ENCODE data around the gene EIF2AK3.
"Not testable (repeated sequence)": the region's sequence is repeated elsewhere in the genome, so short reads cannot be mapped to it uniquely, and the experiment has no call there.

EIF2AK3 gene

DNA sequence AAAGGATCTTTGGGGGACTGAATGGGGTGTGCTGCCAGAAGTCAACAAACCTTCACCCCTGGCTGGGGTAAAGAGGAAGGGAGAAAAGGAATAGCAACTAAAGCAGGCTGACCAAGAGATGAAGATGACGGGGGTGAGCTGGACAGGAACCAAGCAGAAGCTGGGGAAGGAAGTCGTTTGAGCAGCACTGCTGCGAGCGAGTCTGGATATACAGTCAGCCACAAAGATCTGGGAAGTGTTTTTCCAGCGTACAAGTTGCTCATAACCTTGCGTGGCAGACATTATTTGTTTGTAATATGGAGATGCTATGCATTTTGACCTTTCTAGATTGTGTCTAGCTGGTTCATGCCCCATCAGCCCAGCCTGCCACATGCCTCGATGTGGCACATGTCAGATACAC lies 71.2 kb downstream of the EIF2AK3 start:
- Histone ChIP-seq H3K4me3 (ENCODE audit: low read depth in 1 of 2, low read length in 2 of 2) (no peak overlapping the region), H3K9ac (ENCODE audit: low read depth, low read length) (no peak overlapping the region), H3K4me2 (ENCODE audit: insufficient read depth, low read length) (no peak overlapping the region), H3K27ac (ENCODE audit: low read length) (no peak overlapping the region), H3K27me3 (ENCODE audit: insufficient read depth, low read length, poor library complexity) (no peaks in the 10 kb centered on the region), H3K79me2 (ENCODE audit: insufficient read depth, low read length) (no peaks in the 10 kb centered on the region), H4K20me1 (ENCODE audit: insufficient read depth, low read length) (no peaks in the 10 kb centered on the region), H3K36me3 (ENCODE audit: insufficient read depth, low read length) (peaks cover 37% of the 10 kb centered on the region), H3K9me3 (ENCODE audit: insufficient read depth, low read length, severe bottlenecking) (no peaks in the 10 kb centered on the region), H2AFZ (ENCODE audit: low read depth, low read length) (no peak overlapping the region), H3K4me1 (ENCODE audit: insufficient read depth, low read length) (no peaks in the 10 kb centered on the region)
- no peak for ATAC-seq (ENCODE audit: insufficient read depth, low read depth)
- TF ChIP-seq, protein P1, sequence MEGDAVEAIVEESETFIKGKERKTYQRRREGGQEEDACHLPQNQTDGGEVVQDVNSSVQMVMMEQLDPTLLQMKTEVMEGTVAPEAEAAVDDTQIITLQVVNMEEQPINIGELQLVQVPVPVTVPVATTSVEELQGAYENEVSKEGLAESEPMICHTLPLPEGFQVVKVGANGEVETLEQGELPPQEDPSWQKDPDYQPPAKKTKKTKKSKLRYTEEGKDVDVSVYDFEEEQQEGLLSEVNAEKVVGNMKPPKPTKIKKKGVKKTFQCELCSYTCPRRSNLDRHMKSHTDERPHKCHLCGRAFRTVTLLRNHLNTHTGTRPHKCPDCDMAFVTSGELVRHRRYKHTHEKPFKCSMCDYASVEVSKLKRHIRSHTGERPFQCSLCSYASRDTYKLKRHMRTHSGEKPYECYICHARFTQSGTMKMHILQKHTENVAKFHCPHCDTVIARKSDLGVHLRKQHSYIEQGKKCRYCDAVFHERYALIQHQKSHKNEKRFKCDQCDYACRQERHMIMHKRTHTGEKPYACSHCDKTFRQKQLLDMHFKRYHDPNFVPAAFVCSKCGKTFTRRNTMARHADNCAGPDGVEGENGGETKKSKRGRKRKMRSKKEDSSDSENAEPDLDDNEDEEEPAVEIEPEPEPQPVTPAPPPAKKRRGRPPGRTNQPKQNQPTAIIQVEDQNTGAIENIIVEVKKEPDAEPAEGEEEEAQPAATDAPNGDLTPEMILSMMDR (IDR thresholded peaks at IDR 0.05; ENCODE audit: borderline replicate concordance, extremely low read depth, low read length, poor library complexity, severe bottlenecking) = no peak
- no peak for TF ChIP-seq EZH2 (IDR thresholded peaks at IDR 0.05; ENCODE audit: borderline replicate concordance, low read depth, low read length, severe bottlenecking)
- no peak for DNase-seq

DNA sequence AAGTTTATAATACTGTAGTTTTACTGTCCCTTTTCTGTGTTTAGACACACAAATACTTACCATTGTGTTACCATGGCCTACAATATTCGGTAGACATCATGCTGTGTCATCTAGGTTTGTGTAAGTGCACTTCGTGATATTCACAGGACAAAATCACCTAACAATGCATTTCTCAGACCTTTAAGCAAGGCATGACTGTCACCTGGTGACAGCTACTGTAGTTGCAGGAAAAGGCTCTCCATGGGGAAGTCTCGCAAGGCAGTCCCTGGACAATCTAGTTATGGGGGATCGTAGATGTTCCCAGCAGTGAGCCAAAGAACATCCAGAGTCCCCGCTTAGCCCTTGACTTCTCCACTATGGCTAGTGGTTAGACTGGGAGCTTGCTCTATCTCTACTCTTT lies 73.1 kb downstream of the EIF2AK3 start:
- Histone ChIP-seq H3K4me1 (ENCODE audit: insufficient read depth, low read length) (no peaks in the 10 kb centered on the region), H3K4me2 (ENCODE audit: insufficient read depth, low read length) (no peak overlapping the region), H4K20me1 (ENCODE audit: insufficient read depth, low read length) (no peaks in the 10 kb centered on the region), H3K4me3 (ENCODE audit: low read depth in 1 of 2, low read length in 2 of 2) (no peak overlapping the region), H3K9me3 (ENCODE audit: insufficient read depth, low read length, severe bottlenecking) (no peaks in the 10 kb centered on the region), H3K9ac (ENCODE audit: low read depth, low read length) (no peak overlapping the region), H3K27me3 (ENCODE audit: insufficient read depth, low read length, poor library complexity) (no peaks in the 10 kb centered on the region), H3K79me2 (ENCODE audit: insufficient read depth, low read length) (no peaks in the 10 kb centered on the region), H3K27ac (ENCODE audit: low read length) (no peak overlapping the region), H3K36me3 (ENCODE audit: insufficient read depth, low read length) (peaks cover 22% of the 10 kb centered on the region), H2AFZ (ENCODE audit: low read depth, low read length) (no peak overlapping the region)
- ATAC-seq (ENCODE audit: insufficient read depth, low read depth) (0 out of 3 replicates have a peak, but pooled peaks have one; percentile 22), DNase-seq (no peak)
- TF ChIP-seq, protein P1 (IDR thresholded peaks at IDR 0.05; ENCODE audit: borderline replicate concordance, extremely low read depth, low read length, poor library complexity, severe bottlenecking) = peak; percentile 49
- TF ChIP-seq EZH2 (IDR thresholded peaks at IDR 0.05; ENCODE audit: borderline replicate concordance, low read depth, low read length, severe bottlenecking) = no peak

DNA sequence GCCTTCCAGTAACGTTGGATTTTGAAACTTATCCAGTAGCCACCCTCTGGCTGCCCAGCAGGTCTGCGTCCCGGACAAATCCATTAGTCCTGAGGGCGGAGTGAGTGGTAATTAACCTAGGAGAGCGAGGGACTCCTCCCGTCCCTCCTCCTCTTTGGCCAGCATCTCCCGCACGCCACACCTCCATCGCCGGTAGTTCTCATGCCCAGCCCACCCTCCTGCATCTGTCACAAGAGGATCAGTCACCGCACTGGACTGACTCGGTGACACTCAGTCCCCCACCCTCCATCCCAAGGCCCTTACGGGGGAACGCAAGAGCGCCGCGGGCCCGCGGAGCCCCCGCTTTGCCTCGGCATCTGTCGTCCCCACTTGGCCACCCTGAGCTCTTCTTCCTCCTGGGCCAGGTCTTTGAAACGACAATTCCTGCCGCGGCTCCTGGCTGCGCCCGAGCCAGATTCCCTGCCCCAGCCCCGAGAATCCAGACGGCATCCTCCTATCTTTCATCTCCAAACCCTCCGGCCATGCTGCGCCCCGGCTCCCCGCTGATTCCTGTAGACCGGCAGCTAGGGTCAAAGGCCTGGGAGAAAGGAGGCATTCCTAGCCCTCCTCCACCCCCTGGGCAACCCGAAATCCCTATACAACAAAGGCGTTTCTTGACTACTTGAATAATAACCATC lies 77.5 kb downstream of the EIF2AK3 start:
- Histone ChIP-seq H3K4me3 (ENCODE audit: low read depth in 1 of 2, low read length in 2 of 2) (no peak overlapping the region), H3K27ac (ENCODE audit: low read length) (no peak overlapping the region), H3K36me3 (ENCODE audit: insufficient read depth, low read length) (no peaks in the 10 kb centered on the region), H3K79me2 (ENCODE audit: insufficient read depth, low read length) (no peaks in the 10 kb centered on the region), H2AFZ (ENCODE audit: low read depth, low read length) (no peak overlapping the region), H3K4me2 (ENCODE audit: insufficient read depth, low read length) (no peak overlapping the region), H3K4me1 (ENCODE audit: insufficient read depth, low read length) (no peaks in the 10 kb centered on the region), H3K9me3 (ENCODE audit: insufficient read depth, low read length, severe bottlenecking) (no peaks in the 10 kb centered on the region), H4K20me1 (ENCODE audit: insufficient read depth, low read length) (no peaks in the 10 kb centered on the region), H3K27me3 (ENCODE audit: insufficient read depth, low read length, poor library complexity) (no peaks in the 10 kb centered on the region), H3K9ac (ENCODE audit: low read depth, low read length) (no peak overlapping the region)
- ATAC-seq (ENCODE audit: insufficient read depth, low read depth) = no peak
- TF ChIP-seq, protein P1 (IDR thresholded peaks at IDR 0.05; ENCODE audit: borderline replicate concordance, extremely low read depth, low read length, poor library complexity, severe bottlenecking) = no peak
- no peak for TF ChIP-seq EZH2 (IDR thresholded peaks at IDR 0.05; ENCODE audit: borderline replicate concordance, low read depth, low read length, severe bottlenecking)
- no peak for DNase-seq

DNA sequence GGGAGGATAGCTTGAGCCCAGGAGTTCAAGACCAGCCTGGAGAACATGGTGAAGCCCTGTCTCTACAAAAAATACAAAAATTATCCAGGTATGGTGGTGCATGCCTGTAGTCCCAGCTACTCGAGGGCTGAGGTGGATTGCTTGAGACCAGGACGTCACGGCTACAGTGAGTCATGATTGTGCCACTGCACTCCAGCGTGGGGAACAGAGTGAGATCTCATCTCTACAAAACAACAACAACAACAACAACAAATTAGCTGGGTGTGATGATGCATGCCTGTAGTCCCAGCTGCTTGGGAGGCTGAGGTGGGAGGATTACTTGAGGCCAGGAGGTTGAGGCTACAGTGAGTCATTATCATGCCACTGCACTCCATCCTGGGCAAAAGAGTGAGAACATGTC lies 81.0 kb downstream of the EIF2AK3 start:
- not testable (repeated sequence) for H3K4me2 ChIP-seq (ENCODE audit: insufficient read depth, low read length); H3K27ac ChIP-seq (ENCODE audit: low read length); ATAC-seq (ENCODE audit: insufficient read depth, low read depth); DNase-seq; H3K4me1 ChIP-seq (ENCODE audit: insufficient read depth, low read length); H3K9ac ChIP-seq (ENCODE audit: low read depth, low read length); H4K20me1 ChIP-seq (ENCODE audit: insufficient read depth, low read length); H3K36me3 ChIP-seq (ENCODE audit: insufficient read depth, low read length); H3K9me3 ChIP-seq (ENCODE audit: insufficient read depth, low read length, severe bottlenecking); H3K27me3 ChIP-seq (ENCODE audit: insufficient read depth, low read length, poor library complexity); H3K4me3 ChIP-seq (ENCODE audit: low read depth in 1 of 2, low read length in 2 of 2); H2AFZ ChIP-seq (ENCODE audit: low read depth, low read length); H3K79me2 ChIP-seq (ENCODE audit: insufficient read depth, low read length)
